Progenitor cell of endocrine pancreas (in vitro differentiated cells): ENCODE results near the gene OR6V1. TPM values are rescaled to one million over a fixed set of nuclear protein-coding genes. Genes with fewer than 3 reads are reported as not detected.
"Not testable (repeated sequence)": the region's sequence is repeated elsewhere in the genome, so short reads cannot be mapped to it uniquely, and the experiment has no call there.

Source experiments
- DNase-seq: peaks from one replicate; pipeline ENCODE4 v3.0.0; 2021; ENCODE audit warnings: low spot score; ENCODE audit not compliant: unreplicated experiment
- H3K27ac Mint-ChIP-seq: 2 replicates; pipeline ENCODE4 v1.8.0; 2021; ENCODE audit warnings: mild to moderate bottlenecking, moderate library complexity, mixed read lengths
- H3K27me3 Mint-ChIP-seq: 2 replicates; pipeline ENCODE4 v1.8.0; 2021; ENCODE audit warnings: mixed read lengths
- H3K36me3 Mint-ChIP-seq: 2 replicates; pipeline ENCODE4 v1.8.0; 2022; ENCODE audit warnings: mixed read lengths; ENCODE audit not compliant: insufficient read depth
- H3K4me1 Mint-ChIP-seq: 2 replicates; pipeline ENCODE4 v1.8.0; 2021; ENCODE audit warnings: low read depth, mixed read lengths
- H3K4me3 Mint-ChIP-seq: 2 replicates; pipeline ENCODE4 v1.8.0; 2021; ENCODE audit warnings: low read depth, mild to moderate bottlenecking, moderate library complexity, mixed read lengths
- H3K9me3 Mint-ChIP-seq: 2 replicates; pipeline ENCODE4 v1.8.0; 2021; ENCODE audit warnings: low read depth, mixed read lengths
- total RNA-seq: library from RNA; stranded (reverse); gene quantifications from 2 replicates; pipeline ENCODE4 v1.2.1, GENCODE V29; 2021
- TF ChIP-seq, protein P1 (sequence below): fragments of 200-600 bp; sonication (generic); IDR thresholded peaks from one replicate; pipeline ENCODE4 v1.5.0; 2021; ENCODE audit warnings: antibody characterized with exemption, mild to moderate bottlenecking; ENCODE audit not compliant: unreplicated experiment

Gene OR6V1
- total RNA-seq, 1 donor from 2014 or later, result not detected

DNA sequence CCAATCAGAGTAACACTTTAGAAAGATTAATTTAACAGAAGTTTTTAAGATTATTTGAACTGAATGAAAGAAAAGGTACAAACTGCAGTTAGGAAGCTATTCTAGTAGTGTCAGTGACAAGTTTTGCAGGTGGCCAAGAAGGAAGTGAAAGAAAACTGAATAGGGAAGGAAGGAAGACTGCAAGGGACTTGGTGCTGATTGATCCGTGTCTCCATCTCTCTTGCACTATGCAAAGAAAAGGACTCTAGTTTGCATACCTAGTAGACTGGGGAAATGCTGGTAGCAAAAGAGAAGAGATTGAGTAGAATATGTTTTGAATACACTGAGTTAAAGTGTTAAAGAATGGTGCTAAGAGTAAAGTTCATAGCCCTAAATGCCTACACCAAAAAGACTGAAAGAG, 33.0 kb downstream of the OR6V1 start:
- Mint-ChIP-seq H3K9me3 (peaks cover 35% of the 10 kb centered on the region), H3K36me3 (peaks cover 3% of the 10 kb centered on the region)

DNA sequence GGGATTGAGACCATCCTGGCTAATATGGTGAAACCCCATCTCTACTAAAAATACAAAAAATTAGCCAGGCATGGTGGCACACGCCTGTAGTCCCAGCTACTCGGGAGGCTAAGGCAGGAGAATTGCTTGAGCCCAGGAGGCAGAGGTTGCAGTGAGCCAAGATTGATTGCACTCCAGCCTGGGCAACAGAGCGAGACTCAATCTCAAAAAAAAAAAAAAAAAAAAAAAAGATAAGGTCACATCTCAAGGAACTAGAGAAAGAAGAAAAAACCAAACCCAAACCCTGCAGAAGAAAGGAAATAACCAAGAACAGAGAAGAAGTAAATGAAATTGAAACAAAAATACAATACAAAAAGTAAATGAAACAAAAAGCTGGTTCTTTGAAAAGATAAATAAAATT, 33.5 kb downstream of the OR6V1 start:
- not testable (repeated sequence) for H3K27ac Mint-ChIP-seq, DNase-seq, H3K4me1 Mint-ChIP-seq, H3K27me3 Mint-ChIP-seq, H3K36me3 Mint-ChIP-seq, H3K4me3 Mint-ChIP-seq
- H3K9me3 Mint-ChIP-seq, result peaks cover 35% of the 10 kb centered on the region

More for the DNA sequence above, 33.0 kb downstream of the OR6V1 start:
- no peak overlapping the region for H3K4me3 Mint-ChIP-seq
- H3K4me1 Mint-ChIP-seq, result no peaks in the 10 kb centered on the region
- DNase-seq, result no peak
- no peaks in the 10 kb centered on the region for H3K27me3 Mint-ChIP-seq
- TF ChIP-seq, protein P1, sequence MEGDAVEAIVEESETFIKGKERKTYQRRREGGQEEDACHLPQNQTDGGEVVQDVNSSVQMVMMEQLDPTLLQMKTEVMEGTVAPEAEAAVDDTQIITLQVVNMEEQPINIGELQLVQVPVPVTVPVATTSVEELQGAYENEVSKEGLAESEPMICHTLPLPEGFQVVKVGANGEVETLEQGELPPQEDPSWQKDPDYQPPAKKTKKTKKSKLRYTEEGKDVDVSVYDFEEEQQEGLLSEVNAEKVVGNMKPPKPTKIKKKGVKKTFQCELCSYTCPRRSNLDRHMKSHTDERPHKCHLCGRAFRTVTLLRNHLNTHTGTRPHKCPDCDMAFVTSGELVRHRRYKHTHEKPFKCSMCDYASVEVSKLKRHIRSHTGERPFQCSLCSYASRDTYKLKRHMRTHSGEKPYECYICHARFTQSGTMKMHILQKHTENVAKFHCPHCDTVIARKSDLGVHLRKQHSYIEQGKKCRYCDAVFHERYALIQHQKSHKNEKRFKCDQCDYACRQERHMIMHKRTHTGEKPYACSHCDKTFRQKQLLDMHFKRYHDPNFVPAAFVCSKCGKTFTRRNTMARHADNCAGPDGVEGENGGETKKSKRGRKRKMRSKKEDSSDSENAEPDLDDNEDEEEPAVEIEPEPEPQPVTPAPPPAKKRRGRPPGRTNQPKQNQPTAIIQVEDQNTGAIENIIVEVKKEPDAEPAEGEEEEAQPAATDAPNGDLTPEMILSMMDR, result no peak
- H3K27ac Mint-ChIP-seq, result no peak overlapping the region

DNA sequence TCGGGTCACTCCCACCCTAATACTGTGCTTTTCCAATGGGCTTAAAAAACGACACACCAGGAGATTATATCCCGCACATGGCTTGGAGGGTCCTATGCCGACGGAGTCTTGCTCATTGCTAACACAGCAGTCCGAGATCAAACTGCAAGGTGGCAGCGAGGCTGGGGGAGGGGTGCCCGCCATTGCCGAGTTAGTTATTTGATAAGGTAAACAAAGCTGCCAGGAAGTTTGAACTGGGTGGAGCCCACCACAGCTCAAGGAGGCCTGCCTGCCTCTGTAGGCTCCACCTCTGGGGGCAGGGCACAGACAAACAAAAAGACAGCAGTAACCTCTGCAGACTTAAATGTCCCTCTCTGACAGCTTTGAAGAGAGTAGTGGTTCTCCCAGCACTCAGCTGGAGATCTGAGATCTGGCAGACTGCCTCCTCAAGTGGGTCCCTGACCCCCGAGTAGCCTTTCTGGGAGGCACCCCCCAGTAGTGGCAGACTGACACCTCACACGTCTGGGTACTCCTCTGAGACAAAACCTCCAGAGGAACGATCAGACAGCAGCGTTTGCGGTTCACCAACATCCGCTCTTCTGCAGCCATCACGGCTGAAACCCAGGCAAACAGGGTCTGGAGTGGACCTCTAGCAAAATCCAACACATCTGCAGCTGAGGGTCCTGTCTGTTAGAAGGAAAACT, 36.5 kb downstream of the OR6V1 start:
- H3K27ac Mint-ChIP-seq, H3K4me1 Mint-ChIP-seq, H3K27me3 Mint-ChIP-seq, H3K4me3 Mint-ChIP-seq, DNase-seq, H3K36me3 Mint-ChIP-seq: not testable (repeated sequence)
- H3K9me3 Mint-ChIP-seq, result peaks cover 24% of the 10 kb centered on the region

DNA sequence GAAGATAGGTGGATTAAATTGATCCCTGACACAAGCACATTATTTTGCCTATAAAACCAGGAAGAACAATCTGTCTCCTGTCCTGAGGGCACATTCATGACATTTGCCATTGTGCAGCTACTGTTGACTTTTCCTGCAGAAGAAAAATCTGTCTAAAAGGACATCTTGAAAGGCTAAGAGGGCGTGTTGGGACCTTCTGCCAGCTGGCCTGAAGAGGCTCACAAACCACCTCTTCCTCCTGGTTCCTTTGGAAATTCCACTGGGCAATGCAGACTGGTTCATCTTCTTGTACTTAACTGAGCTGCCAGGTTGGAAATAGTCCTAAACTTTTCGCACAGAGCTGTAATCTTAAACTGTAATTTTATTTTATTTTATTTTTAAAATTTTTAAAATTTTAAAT, 44.0 kb downstream of the OR6V1 start:
- DNase-seq, result no peak
- peaks cover 1% of the 10 kb centered on the region for H3K36me3 Mint-ChIP-seq
- no peaks in the 10 kb centered on the region for H3K4me1 Mint-ChIP-seq
- no peak overlapping the region for H3K27ac Mint-ChIP-seq
- no peak overlapping the region for H3K4me3 Mint-ChIP-seq
- TF ChIP-seq, protein P1, result no peak
- peaks cover 25% of the 10 kb centered on the region for H3K9me3 Mint-ChIP-seq
- no peaks in the 10 kb centered on the region for H3K27me3 Mint-ChIP-seq

DNA sequence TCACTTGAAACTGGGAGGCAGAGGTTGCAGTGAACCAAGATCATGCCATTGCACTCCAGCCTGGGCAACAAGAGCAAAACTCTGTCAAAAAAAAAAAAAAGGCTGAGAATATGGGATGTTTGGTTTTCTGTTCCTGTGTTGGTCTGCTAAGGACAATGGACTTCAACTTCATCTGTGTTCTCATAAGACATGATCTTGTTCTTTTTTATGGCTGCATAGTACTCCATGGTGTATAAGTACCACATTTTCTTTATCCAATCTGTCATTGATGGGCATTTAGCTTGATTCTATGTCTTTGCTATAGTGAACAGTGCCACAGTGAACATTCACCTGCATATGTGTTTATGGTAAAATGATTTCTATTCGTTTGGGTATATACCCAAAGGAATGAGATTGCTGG, 47.4 kb downstream of the OR6V1 start:
- H3K27me3 Mint-ChIP-seq, H3K4me3 Mint-ChIP-seq, H3K36me3 Mint-ChIP-seq, H3K4me1 Mint-ChIP-seq, H3K27ac Mint-ChIP-seq, DNase-seq: not testable (repeated sequence)
- peaks cover 26% of the 10 kb centered on the region for H3K9me3 Mint-ChIP-seq

Other genes starting within 250 kb of the OR6V1 start
- gene EPHB6, start 197.3 kb upstream of the OR6V1 start, total RNA-seq, result 24.8 and 28.8 TPM in 2 replicates
- 5.7 and 6.2 TPM in 2 replicates for gene TRPV6, start 166.6 kb upstream of the OR6V1 start, total RNA-seq
- 0.13 and 0.14 TPM in 2 replicates for gene TRPV5, start 118.6 kb upstream of the OR6V1 start, total RNA-seq
- gene LLCFC1, start 112.9 kb upstream of the OR6V1 start, total RNA-seq, result not detected in 2 replicates
- gene KEL, start 90.0 kb upstream of the OR6V1 start, total RNA-seq, result 1.7 and 1.9 TPM in 2 replicates
- not detected in 2 replicates for gene OR9A2, start 25.2 kb upstream of the OR6V1 start, total RNA-seq
- gene PIP, start 79.7 kb downstream of the OR6V1 start, total RNA-seq, result not detected in 2 replicates
- gene TAS2R39, start 131.1 kb downstream of the OR6V1 start, total RNA-seq, result not detected in 2 replicates
- not detected in 2 replicates for gene TAS2R40, start 169.7 kb downstream of the OR6V1 start, total RNA-seq
- gene GSTK1, start 211.1 kb downstream of the OR6V1 start, total RNA-seq, result 110 and 114 TPM in 2 replicates
- 4.7 and 5.1 TPM in 2 replicates for gene TMEM139, start 232.6 kb downstream of the OR6V1 start, total RNA-seq
- gene CASP2, start 236.0 kb downstream of the OR6V1 start, total RNA-seq, result 65.5 and 68.9 TPM in 2 replicates